Kidney epithelial cell (primary cell): Measurements from ENCODE around the gene ADNP2. TPM values are rescaled to one million over a fixed set of nuclear protein-coding genes. Genes with fewer than 3 reads are reported as not detected.

Experiments used
- DNase-seq: peaks from one replicate; pipeline ENCODE4 v3.0.0-alpha.2; 2010; ENCODE audit warnings: low read depth
- H3K27me3 ChIP-seq: 2 replicates; pipeline ENCODE4 v1.6.0; 2011; ENCODE audit warnings: low read length; ENCODE audit not compliant: control insufficient read depth, insufficient read depth
- H3K36me3 ChIP-seq: 2 replicates; pipeline ENCODE4 v1.5.1; 2011; ENCODE audit warnings: low read length; ENCODE audit not compliant: control insufficient read depth, insufficient read depth
- H3K4me3 ChIP-seq: 2 replicates; pipeline ENCODE4 v1.5.1; 2011; ENCODE audit warnings: low read depth, mild to moderate bottlenecking, control low read depth, low read length
- total RNA-seq: library from RNA; depleted of rRNA; stranded (reverse); fragments of >200 nt; gene quantifications from 2 replicates; pipeline ENCODE4 v1.2.3, GENCODE V29; 2015
- TF ChIP-seq, protein P1 (sequence below): IDR thresholded peaks from 2 replicates; pipeline ENCODE4 v1.5.1; 2011; ENCODE audit warnings: mild to moderate bottlenecking, moderate library complexity, low read length, control low read depth, inconsistent platforms; ENCODE audit not compliant: insufficient read depth, poor library complexity, severe bottlenecking

ADNP2 gene
- total RNA-seq, 1 donor from 2014 or later, result 21.8 TPM

DNA sequence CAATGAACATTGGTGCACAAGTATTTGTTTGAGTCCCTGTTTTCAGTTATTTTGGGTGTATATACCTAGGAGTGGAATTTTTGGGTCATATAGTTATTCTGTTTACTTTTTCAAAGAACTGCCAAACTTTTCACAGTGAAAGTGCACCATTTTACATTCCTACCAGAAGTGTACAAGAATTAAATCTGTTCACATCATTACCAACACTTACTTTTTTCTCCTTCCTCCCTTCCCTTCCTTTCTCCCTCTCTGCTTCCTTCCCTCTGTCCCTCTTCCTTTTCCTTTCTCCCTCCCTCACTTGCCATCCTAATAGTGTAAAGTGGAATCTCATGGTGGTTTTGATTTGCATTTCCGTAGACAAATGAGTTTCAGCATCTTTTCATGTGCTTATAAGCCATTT is 11.9 kb downstream of the ADNP2 start:
- no peaks in the 10 kb centered on the region for H3K36me3 ChIP-seq
- H3K4me3 ChIP-seq, result no peak overlapping the region
- DNase-seq, result no peak
- TF ChIP-seq, protein P1, sequence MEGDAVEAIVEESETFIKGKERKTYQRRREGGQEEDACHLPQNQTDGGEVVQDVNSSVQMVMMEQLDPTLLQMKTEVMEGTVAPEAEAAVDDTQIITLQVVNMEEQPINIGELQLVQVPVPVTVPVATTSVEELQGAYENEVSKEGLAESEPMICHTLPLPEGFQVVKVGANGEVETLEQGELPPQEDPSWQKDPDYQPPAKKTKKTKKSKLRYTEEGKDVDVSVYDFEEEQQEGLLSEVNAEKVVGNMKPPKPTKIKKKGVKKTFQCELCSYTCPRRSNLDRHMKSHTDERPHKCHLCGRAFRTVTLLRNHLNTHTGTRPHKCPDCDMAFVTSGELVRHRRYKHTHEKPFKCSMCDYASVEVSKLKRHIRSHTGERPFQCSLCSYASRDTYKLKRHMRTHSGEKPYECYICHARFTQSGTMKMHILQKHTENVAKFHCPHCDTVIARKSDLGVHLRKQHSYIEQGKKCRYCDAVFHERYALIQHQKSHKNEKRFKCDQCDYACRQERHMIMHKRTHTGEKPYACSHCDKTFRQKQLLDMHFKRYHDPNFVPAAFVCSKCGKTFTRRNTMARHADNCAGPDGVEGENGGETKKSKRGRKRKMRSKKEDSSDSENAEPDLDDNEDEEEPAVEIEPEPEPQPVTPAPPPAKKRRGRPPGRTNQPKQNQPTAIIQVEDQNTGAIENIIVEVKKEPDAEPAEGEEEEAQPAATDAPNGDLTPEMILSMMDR, result no peak
- H3K27me3 ChIP-seq, result no peaks in the 10 kb centered on the region

DNA sequence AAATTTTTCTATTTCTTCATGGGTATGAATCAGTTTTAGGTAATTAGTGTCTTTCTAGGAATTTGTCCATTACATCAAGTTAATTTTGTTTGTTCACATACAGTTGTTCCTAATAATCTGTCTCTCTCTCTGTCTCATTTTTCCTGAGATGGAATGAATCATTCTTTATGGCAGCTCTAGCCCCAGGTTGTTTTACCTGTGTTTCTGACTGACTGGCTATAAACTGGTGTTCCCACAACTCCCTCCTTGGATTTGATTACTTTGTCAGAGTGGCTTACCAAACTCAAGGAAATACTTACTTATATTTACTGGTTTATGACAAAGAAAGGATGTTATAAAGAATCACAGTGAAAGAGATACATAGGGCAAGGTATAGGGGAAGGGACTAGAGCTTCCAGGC is 15.1 kb downstream of the ADNP2 start:
- no peak overlapping the region for H3K4me3 ChIP-seq

DNA sequence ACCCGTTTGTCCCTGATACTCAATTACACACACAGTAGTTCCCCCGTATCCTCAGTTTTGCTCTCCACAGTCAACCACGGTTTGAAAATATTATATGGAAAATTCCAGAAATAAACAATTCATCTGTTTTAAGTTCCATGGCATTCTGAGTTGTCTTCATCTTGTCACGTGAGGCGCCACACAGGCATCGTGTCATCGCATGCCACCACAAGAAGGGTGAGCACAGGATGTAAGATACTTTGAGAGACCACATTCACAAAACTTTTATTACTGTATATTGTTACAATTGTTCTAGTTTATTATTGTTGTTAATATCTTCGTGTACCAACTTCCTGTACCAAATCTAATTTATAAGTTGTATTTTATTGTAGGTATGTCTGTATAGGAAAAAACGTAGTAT is 17.7 kb downstream of the ADNP2 start:
- TF ChIP-seq, protein P1, result no peak
- H3K36me3 ChIP-seq, result no peaks in the 10 kb centered on the region
- DNase-seq, result no peak

More for the DNA sequence above, 15.1 kb downstream of the ADNP2 start:
- Histone ChIP-seq H3K27me3 (no peaks in the 10 kb centered on the region), H3K36me3 (no peaks in the 10 kb centered on the region)
- no peak for DNase-seq
- TF ChIP-seq, protein P1, result no peak

DNA sequence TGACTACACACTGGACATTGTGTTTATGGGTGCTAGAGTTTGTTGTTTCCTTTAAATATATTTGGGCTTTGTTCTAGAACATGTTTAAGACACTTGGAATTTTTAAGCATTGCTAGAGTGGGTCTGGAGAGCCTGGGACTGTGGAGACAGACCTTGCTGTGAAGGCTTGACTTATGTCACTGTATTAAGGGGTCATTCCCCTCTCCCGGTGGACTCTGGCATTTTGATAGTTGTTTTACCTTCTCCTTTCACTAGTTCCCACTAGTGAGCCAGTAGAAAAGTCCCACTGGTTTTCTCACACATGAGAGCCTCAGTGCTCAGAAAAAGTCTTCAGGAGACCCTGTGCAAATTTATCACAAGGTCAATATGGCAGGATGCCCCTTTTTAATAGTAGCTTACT is 18.6 kb downstream of the ADNP2 start:
- Histone ChIP-seq H3K27me3 (no peaks in the 10 kb centered on the region), H3K4me3 (no peak overlapping the region), H3K36me3 (no peaks in the 10 kb centered on the region)
- TF ChIP-seq, protein P1, result no peak
- no peak for DNase-seq

More for the DNA sequence above, 17.7 kb downstream of the ADNP2 start:
- Histone ChIP-seq H3K27me3 (no peaks in the 10 kb centered on the region), H3K4me3 (no peak overlapping the region)

DNA sequence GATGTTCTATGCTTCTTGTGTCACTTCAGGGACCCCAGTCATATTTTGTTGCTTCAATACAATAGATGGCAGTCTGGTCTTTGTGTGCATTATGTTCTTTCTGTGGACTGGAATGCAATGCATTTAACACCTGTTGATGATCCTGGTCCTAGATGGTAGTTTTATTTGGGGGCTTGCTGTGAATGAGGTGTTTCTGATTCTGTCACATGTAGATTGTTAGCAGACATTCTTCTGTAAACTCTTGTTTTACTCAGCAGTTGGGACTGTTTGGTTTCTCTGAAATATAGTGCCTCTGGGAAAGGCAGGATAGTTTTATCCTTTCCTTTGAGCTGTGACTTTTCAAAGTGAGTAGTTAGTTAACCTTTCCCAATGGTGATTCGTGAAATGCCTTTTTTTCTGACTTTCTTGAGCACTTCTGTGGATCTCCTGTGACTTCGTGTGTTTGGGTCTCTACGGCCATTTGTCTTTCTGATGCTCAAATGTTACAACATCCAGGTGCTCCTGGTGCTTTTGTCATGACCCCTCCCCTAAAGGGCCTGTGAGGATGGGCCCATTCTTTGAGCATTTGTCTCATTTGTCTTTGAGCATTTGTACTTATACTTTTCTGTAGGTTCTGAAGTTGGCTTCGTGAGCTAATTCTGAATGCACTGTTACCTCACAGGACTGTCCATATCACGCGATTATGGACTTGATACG is 20.8 kb downstream of the ADNP2 start:
- no peaks in the 10 kb centered on the region for H3K36me3 ChIP-seq
- no peak overlapping the region for H3K4me3 ChIP-seq
- TF ChIP-seq, protein P1, result no peak
- H3K27me3 ChIP-seq, result no peaks in the 10 kb centered on the region
- no peak for DNase-seq

DNA sequence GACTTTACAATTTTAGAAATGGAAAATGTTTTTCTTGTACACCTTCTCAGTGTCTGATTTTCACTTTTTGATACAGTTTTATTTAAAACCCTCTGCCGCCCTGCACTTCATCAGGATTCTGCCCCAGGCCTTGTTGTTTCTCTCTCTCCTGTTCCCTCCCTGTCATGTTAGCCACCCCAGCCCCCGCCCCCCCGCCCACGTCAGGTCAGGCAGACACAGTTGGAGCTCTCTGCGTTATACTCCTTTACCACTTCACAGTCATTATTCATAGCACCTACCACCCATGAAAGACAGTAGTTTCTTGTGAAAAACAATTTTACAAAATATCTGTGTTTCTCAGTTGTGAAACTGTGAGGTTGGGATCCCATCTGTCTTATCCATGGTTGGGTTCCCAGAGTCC is 21.5 kb downstream of the ADNP2 start:
- Histone ChIP-seq H3K4me3 (no peak overlapping the region), H3K36me3 (no peaks in the 10 kb centered on the region), H3K27me3 (no peaks in the 10 kb centered on the region)
- TF ChIP-seq, protein P1, result no peak
- no peak for DNase-seq
